DMS79 treated with DMSO at 0.1 percent for 48 hours (cell line): Measurements from ENCODE around the gene NPDC1.

Experiments
- DNase-seq: peaks from one replicate; lab custom pipeline; 2025; lab: John Stamatoyannopoulos, UW

NPDC1 gene

GRCh38 chr9:136994180-136994887, 51.6 kb downstream of the NPDC1 start:
- DNase-seq: no peak

GRCh38 chr9:136992819-136993369, 53.1 kb downstream of the NPDC1 start:
- no peak for DNase-seq

- DNase-seq: peak; percentile 27
These were observed 53.8 kb downstream of the NPDC1 start, which contains the start of gene PAXX for GRCh38 chr9:136991993-136992818. Gene PAXX (plus strand): TSS chr9:136992422. CDS start chr9:136992444, 22 bp downstream.

GRCh38 chr9:136990242-136990911, 55.6 kb downstream of the NPDC1 start:
- DNase-seq: no peak
